ENCODE measurements around the gene GPR162.

GRCh38 chr12:6869049-6870021 lies 47.7 kb downstream of the GPR162 start:
- TF ChIP-seq, protein P1, sequence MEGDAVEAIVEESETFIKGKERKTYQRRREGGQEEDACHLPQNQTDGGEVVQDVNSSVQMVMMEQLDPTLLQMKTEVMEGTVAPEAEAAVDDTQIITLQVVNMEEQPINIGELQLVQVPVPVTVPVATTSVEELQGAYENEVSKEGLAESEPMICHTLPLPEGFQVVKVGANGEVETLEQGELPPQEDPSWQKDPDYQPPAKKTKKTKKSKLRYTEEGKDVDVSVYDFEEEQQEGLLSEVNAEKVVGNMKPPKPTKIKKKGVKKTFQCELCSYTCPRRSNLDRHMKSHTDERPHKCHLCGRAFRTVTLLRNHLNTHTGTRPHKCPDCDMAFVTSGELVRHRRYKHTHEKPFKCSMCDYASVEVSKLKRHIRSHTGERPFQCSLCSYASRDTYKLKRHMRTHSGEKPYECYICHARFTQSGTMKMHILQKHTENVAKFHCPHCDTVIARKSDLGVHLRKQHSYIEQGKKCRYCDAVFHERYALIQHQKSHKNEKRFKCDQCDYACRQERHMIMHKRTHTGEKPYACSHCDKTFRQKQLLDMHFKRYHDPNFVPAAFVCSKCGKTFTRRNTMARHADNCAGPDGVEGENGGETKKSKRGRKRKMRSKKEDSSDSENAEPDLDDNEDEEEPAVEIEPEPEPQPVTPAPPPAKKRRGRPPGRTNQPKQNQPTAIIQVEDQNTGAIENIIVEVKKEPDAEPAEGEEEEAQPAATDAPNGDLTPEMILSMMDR (IDR thresholded peaks at IDR 0.05): peak; percentile 82 to 89
- TF ChIP-seq POLR2A (IDR thresholded peaks at IDR 0.05) (no peak), EP300 (IDR thresholded peaks at IDR 0.05) (no peak)

All from suprapubic skin (tissue), 3 donors.